H9 (cell line): ENCODE measurements around the gene NDRG4. TPM values are rescaled to one million over a fixed set of nuclear protein-coding genes. Genes with fewer than 3 reads are reported as not detected.

Experiments used
- DNase-seq: peaks from one replicate; pipeline ENCODE4 v3.0.0-alpha.2; 2017
- H2AFZ ChIP-seq: one replicate; pipeline ENCODE4 v1.6.1; 2013; ENCODE audit warnings: mild to moderate bottlenecking, low read length, control low read depth, moderate library complexity
- H2AK5ac ChIP-seq: 2 replicates; pipeline ENCODE4 v1.6.1; 2013; ENCODE audit warnings: low read length, control low read depth, mixed read lengths; ENCODE audit not compliant: insufficient read length
- H2BK120ac ChIP-seq: one replicate; pipeline ENCODE4 v1.6.1; 2013; ENCODE audit warnings: low read depth, mild to moderate bottlenecking, low read length, control low read depth, inconsistent platforms; ENCODE audit not compliant: poor library complexity, severe bottlenecking
- H2BK12ac ChIP-seq: 2 replicates; pipeline ENCODE4 v1.6.1; 2013; ENCODE audit warnings: low read length, control low read depth, mixed read lengths, low read depth; ENCODE audit not compliant: insufficient read length
- H2BK15ac ChIP-seq: 2 replicates; pipeline ENCODE4 v1.6.1; 2013; ENCODE audit warnings: low read depth, low read length, control low read depth
- H2BK20ac ChIP-seq: one replicate; pipeline ENCODE4 v1.6.1; 2013; ENCODE audit warnings: low read depth, mild to moderate bottlenecking, low read length, control low read depth, inconsistent platforms; ENCODE audit not compliant: poor library complexity, severe bottlenecking
- H2BK5ac ChIP-seq: 2 replicates; pipeline ENCODE4 v1.6.1; 2013; ENCODE audit warnings: low read length, control low read depth, mixed read lengths; ENCODE audit not compliant: insufficient read length
- H3K14ac ChIP-seq: 2 replicates; pipeline ENCODE4 v1.6.1; 2013; ENCODE audit warnings: low read length, control low read depth; ENCODE audit not compliant: insufficient read depth
- H3K18ac ChIP-seq: 2 replicates; pipeline ENCODE4 v1.6.1; 2013; ENCODE audit warnings: low read depth, mild to moderate bottlenecking, mixed read lengths, low read length, control low read depth; ENCODE audit not compliant: insufficient read length
- H3K23ac ChIP-seq: 2 replicates; pipeline ENCODE4 v1.6.1; 2013; ENCODE audit warnings: low read length, control low read depth, mixed read lengths, low read depth; ENCODE audit not compliant: insufficient read length
- H3K23me2 ChIP-seq: 2 replicates; pipeline ENCODE4 v1.6.1; 2013; ENCODE audit warnings: low read depth, mild to moderate bottlenecking, mixed read lengths, low read length, control low read depth; ENCODE audit not compliant: insufficient read length, poor library complexity, severe bottlenecking
- H3K27ac ChIP-seq: 2 replicates; pipeline ENCODE4 v1.5.1; 2013; ENCODE audit warnings: low read length, control low read depth, mixed read lengths, low read depth; ENCODE audit not compliant: insufficient read length
- H3K27me3 ChIP-seq: 2 replicates; pipeline ENCODE4 v1.6.1; 2013; ENCODE audit warnings: low read length, control low read depth, inconsistent platforms; ENCODE audit not compliant: insufficient read depth
- H3K4ac ChIP-seq: 2 replicates; pipeline ENCODE4 v1.6.1; 2013; ENCODE audit warnings: low read depth, mild to moderate bottlenecking, control low read depth, inconsistent platforms, low read length, moderate library complexity
- H3K4me1 ChIP-seq: 2 replicates; pipeline ENCODE4 v1.6.1; 2013; ENCODE audit warnings: low read length, control low read depth, inconsistent platforms; ENCODE audit not compliant: insufficient read depth
- H3K4me2 ChIP-seq: 2 replicates; pipeline ENCODE4 v1.6.1; 2013; ENCODE audit warnings: low read length, control low read depth, mixed read lengths; ENCODE audit not compliant: insufficient read length, insufficient read depth
- H3K56ac ChIP-seq: 2 replicates; pipeline ENCODE4 v1.6.1; 2013; ENCODE audit warnings: low read depth, mild to moderate bottlenecking, mixed read lengths, low read length, control low read depth; ENCODE audit not compliant: insufficient read length
- H3K79me1 ChIP-seq: 2 replicates; pipeline ENCODE4 v1.6.1; 2013; ENCODE audit warnings: low read depth, mild to moderate bottlenecking, moderate library complexity, low read length, control low read depth, inconsistent platforms; ENCODE audit not compliant: insufficient read depth, poor library complexity, severe bottlenecking
- H3K79me2 ChIP-seq: 2 replicates; pipeline ENCODE4 v1.6.1; 2013; ENCODE audit warnings: low read length, control low read depth, inconsistent platforms; ENCODE audit not compliant: insufficient read depth
- H3K9ac ChIP-seq: 2 replicates; pipeline ENCODE4 v1.6.1; 2013; ENCODE audit warnings: low read length, control low read depth, mixed read lengths; ENCODE audit not compliant: insufficient read length; ENCODE audit errors: extremely low read depth
- H3K9me3 ChIP-seq: one replicate; pipeline ENCODE4 v1.6.1; 2013; ENCODE audit warnings: low read depth, low read length, inconsistent platforms; ENCODE audit not compliant: control insufficient read depth
- H3T11ph ChIP-seq: one replicate; pipeline ENCODE4 v1.6.1; 2013; ENCODE audit warnings: mild to moderate bottlenecking, low read length, control low read depth, inconsistent platforms
- H4K20me1 ChIP-seq: one replicate; pipeline ENCODE4 v1.6.1; 2013; ENCODE audit not compliant: control insufficient read depth, insufficient read length, insufficient read depth
- H4K5ac ChIP-seq: 2 replicates; pipeline ENCODE4 v1.6.1; 2013; ENCODE audit warnings: low read depth, mild to moderate bottlenecking, mixed read lengths, low read length, control low read depth; ENCODE audit not compliant: insufficient read length
- H4K8ac ChIP-seq: replicated peaks from 2 replicates; pipeline ENCODE4 v1.6.1; 2013; ENCODE audit warnings: low read length, control low read depth, mixed read lengths, low read depth; ENCODE audit not compliant: insufficient read length
- H4K91ac ChIP-seq: 2 replicates; pipeline ENCODE4 v1.6.1; 2013; ENCODE audit warnings: low read depth, mild to moderate bottlenecking, moderate library complexity, mixed read lengths, low read length, control low read depth; ENCODE audit not compliant: insufficient read length
- H3K27ac Mint-ChIP-seq, 3 experiments: 2 replicates in 2 of 3; 3 replicates in 1 of 3; pipeline ENCODE4 v1.8.0; 2020 to 2021; ENCODE audit warnings: mixed read lengths in 3 of 3, mild to moderate bottlenecking in 1 of 3, moderate library complexity in 1 of 3
- H3K27me3 Mint-ChIP-seq: 2 replicates; pipeline ENCODE4 v1.8.0; 2021; ENCODE audit warnings: low read depth, mild to moderate bottlenecking, moderate library complexity, mixed read lengths
- H3K36me3 Mint-ChIP-seq, 3 experiments: 2 replicates in 2 of 3; 3 replicates in 1 of 3; pipeline ENCODE4 v1.8.0; 2020 to 2021; ENCODE audit warnings: low read depth in 3 of 3, mixed read lengths in 3 of 3; ENCODE audit not compliant: insufficient read depth in 1 of 3
- H3K4me1 Mint-ChIP-seq, 2 experiments: 2 replicates each; pipeline ENCODE4 v1.8.0; 2020; ENCODE audit warnings: mixed read lengths in 2 of 2
- H3K4me3 Mint-ChIP-seq, 2 experiments: 2 replicates in 1 of 2; 3 replicates in 1 of 2; pipeline ENCODE4 v1.8.0; 2020 to 2021; ENCODE audit warnings: mild to moderate bottlenecking in 2 of 2, mixed read lengths in 2 of 2, moderate library complexity in 1 of 2
- H3K9me3 Mint-ChIP-seq, 2 experiments: 2 replicates in 1 of 2; 3 replicates in 1 of 2; pipeline ENCODE4 v1.8.0; 2020; ENCODE audit warnings: mild to moderate bottlenecking in 2 of 2, mixed read lengths in 2 of 2, moderate library complexity in 1 of 2
- WGBS: extraction: QIAGEN DNeasy Blood & Tissue Kit; methylation state at CpG from one replicate; pipeline ENCODE4 v1.1.7; 2013; ENCODE audit warnings: missing lambda C conversion rate, low lambda C conversion rate, mixed read lengths; ENCODE audit not compliant: insufficient read length; ENCODE audit errors: extremely low coverage; 5-methylcytosine and 5-hydroxymethylcytosine counted together
- total RNA-seq: library from RNA; stranded (reverse); gene quantifications from 2 replicates; pipeline ENCODE4 v1.2.1, GENCODE V29; 2021
- TF ChIP-seq, protein P1 (sequence below): fragments of 200-600 bp; sonication (generic); conservative IDR thresholded peaks from 3 replicates; pipeline ENCODE4 v1.8.0; 2021; ENCODE audit warnings: antibody characterized with exemption, mild to moderate bottlenecking

Gene NDRG4
- total RNA-seq, 1 experiment from 2014 or later: 18.6 TPM

DNA sequence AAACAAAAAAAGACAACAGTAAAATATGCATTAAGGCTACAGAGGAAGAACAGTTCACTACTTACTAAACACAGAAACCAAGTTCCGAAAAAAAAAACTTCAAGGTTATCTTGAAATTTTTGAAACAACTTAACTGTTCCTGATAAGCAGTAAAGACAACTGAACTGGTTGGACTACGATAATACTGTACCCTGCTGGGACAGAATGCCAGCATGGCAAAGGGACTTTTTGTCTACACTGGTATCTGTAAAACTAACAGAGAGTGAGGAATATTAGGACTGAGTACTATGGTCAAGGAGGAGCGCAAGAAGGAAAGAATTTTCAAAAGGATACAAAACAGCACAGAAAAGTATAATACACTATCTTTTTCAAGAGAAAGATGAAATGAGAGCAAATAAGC, 35.2 kb downstream of the NDRG4 start:
- DNase-seq: no peak
- Histone ChIP-seq H3K18ac (no peak overlapping the region), H3K9ac (no peak overlapping the region), H3K79me2 (no peaks in the 10 kb centered on the region), H4K8ac (no peak overlapping the region), H3K79me1 (no peaks in the 10 kb centered on the region), H3K23ac (no peak overlapping the region), H3K23me2 (no peaks in the 10 kb centered on the region), H3K4me1 (no peaks in the 10 kb centered on the region), H3K4ac (no peak overlapping the region), H3T11ph (no peak overlapping the region), H4K20me1 (no peaks in the 10 kb centered on the region), H3K9me3 (no peaks in the 10 kb centered on the region), H4K5ac (no peak overlapping the region), H2AK5ac (no peak overlapping the region), H3K4me2 (no peak overlapping the region), H2AFZ (no peak overlapping the region), H2BK120ac (no peak overlapping the region), H2BK20ac (no peak overlapping the region), H2BK5ac (no peak overlapping the region), H3K27ac (no peak overlapping the region), H4K91ac (no peak overlapping the region), H3K27me3 (no peaks in the 10 kb centered on the region; the same call in 1 of the 2 replicates), H2BK12ac (no peak overlapping the region), H2BK15ac (no peak overlapping the region), H3K56ac (no peak overlapping the region), H3K14ac (no peak overlapping the region)
- H3K27me3 Mint-ChIP-seq: no peaks in the 10 kb centered on the region
- H3K27ac Mint-ChIP-seq: no peak overlapping the region
- peaks cover 72 to 98% (median 94%) of the 10 kb centered on the region in 3 experiments for H3K36me3 Mint-ChIP-seq
- H3K9me3 Mint-ChIP-seq: no peaks in the 10 kb centered on the region
- WGBS: no CpG with 5 or more reads among the region's 3 CpGs
- H3K4me1 Mint-ChIP-seq: no peaks in the 10 kb centered on the region
- H3K4me3 Mint-ChIP-seq: no peak overlapping the region
- TF ChIP-seq, protein P1, sequence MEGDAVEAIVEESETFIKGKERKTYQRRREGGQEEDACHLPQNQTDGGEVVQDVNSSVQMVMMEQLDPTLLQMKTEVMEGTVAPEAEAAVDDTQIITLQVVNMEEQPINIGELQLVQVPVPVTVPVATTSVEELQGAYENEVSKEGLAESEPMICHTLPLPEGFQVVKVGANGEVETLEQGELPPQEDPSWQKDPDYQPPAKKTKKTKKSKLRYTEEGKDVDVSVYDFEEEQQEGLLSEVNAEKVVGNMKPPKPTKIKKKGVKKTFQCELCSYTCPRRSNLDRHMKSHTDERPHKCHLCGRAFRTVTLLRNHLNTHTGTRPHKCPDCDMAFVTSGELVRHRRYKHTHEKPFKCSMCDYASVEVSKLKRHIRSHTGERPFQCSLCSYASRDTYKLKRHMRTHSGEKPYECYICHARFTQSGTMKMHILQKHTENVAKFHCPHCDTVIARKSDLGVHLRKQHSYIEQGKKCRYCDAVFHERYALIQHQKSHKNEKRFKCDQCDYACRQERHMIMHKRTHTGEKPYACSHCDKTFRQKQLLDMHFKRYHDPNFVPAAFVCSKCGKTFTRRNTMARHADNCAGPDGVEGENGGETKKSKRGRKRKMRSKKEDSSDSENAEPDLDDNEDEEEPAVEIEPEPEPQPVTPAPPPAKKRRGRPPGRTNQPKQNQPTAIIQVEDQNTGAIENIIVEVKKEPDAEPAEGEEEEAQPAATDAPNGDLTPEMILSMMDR: no peak
